HepG2 (cell line): ENCODE results near the gene CTDSP2. TPM values are rescaled to one million over a fixed set of nuclear protein-coding genes. Genes with fewer than 3 reads are reported as not detected.

Experiments
- ATAC-seq: fragments of 200-7000 bp; cut with Tn5 transposase; 3 replicates; pipeline ENCODE4 v1.9.1; 2020; ENCODE audit warnings: mild to moderate bottlenecking, moderate library complexity
- BruUV-seq: library from RNA; stranded (reverse); fragments of 400-500 nt; replicated peaks from 2 replicates; lab custom pipeline; 2021; lab: Mats Ljungman, UMichigan
- CTCF ChIA-PET: fragments of 300-600 bp; formaldehyde crosslinking; extraction: SDS; loops from one replicate; lab custom pipeline; 2021; ENCODE audit warnings: low total read pairs, inconsistent platforms, low intra/inter-chr PET ratio; lab: Yijun Ruan, JAX
- POLR2A ChIA-PET: fragments of 350-600 bp; sonication (Branson Sonifier 250); formaldehyde crosslinking; loops from one replicate; lab custom pipeline; 2020; ENCODE audit warnings: antibody characterized with exemption, inconsistent platforms; lab: Yijun Ruan, JAX
- DNase-seq: peaks from one replicate; pipeline ENCODE4 v3.0.0-alpha.2; 2015; ENCODE audit warnings: low spot score
- FAIRE-seq: peaks from 3 replicates; lab custom pipeline; 2011; peaks lifted over from hg19 to GRCh38; lab: Jason Lieb, UNC
- H2AFZ ChIP-seq: one replicate; pipeline ENCODE4 v1.6.1; 2011; ENCODE audit warnings: low read length, inconsistent platforms
- H3K27ac ChIP-seq: fragments of 300-600 bp; 3 replicates; pipeline ENCODE4 v1.8.0; 2011; ENCODE audit warnings: mixed run types, mild to moderate bottlenecking, mixed read lengths, low read length, inconsistent platforms; ENCODE audit not compliant: insufficient read depth; ENCODE audit errors: extremely low read length
- H3K27me3 ChIP-seq, 2 experiments: fragments of 200-600 bp in 1 of 2; 2 replicates in 1 of 2; 3 replicates in 1 of 2; pipeline versions ENCODE4 v1.6.0 to v1.8.0; 2011; ENCODE audit warnings: low read length in 2 of 2, mild to moderate bottlenecking in 2 of 2, moderate library complexity in 2 of 2, inconsistent platforms in 1 of 2; ENCODE audit not compliant: insufficient read depth in 2 of 2, control insufficient read depth in 1 of 2
- H3K36me3 ChIP-seq, 2 experiments: fragments of 200-600 bp in 1 of 2; replicated peaks in 1 of 2; 2 replicates in 1 of 2; 3 replicates in 1 of 2; pipeline versions ENCODE4 v1.5.1 to v1.8.0; 2011; ENCODE audit warnings: low read length in 2 of 2, inconsistent platforms in 1 of 2; ENCODE audit not compliant: insufficient read depth in 2 of 2, control insufficient read depth in 1 of 2
- H3K4me1 ChIP-seq: 2 replicates; pipeline ENCODE4 v1.5.1; 2012; ENCODE audit warnings: low read length, inconsistent platforms; ENCODE audit not compliant: insufficient read depth
- H3K4me2 ChIP-seq: 2 replicates; pipeline ENCODE4 v1.6.0; 2011; ENCODE audit warnings: low read depth, low read length, inconsistent platforms
- H3K4me3 ChIP-seq, 3 experiments: fragments of 200-600 bp in 1 of 3; sonication (generic), shearing (Covaris generic) in 1 of 3; replicated peaks in 1 of 3; 2 replicates each; pipeline ENCODE4 v1.5.1; 2011 to 2016; ENCODE audit warnings: low read length in 3 of 3, inconsistent platforms in 2 of 3, low read depth in 2 of 3, mild to moderate bottlenecking in 2 of 3, control low read depth in 1 of 3, mixed read lengths in 1 of 3; ENCODE audit not compliant: insufficient read depth in 1 of 3
- H3K79me2 ChIP-seq: one replicate; pipeline ENCODE4 v1.6.1; 2011; ENCODE audit warnings: low read length, inconsistent platforms; ENCODE audit not compliant: insufficient read depth
- H3K9ac ChIP-seq: 2 replicates; pipeline ENCODE4 v1.6.0; 2011; ENCODE audit warnings: mild to moderate bottlenecking, low read depth, low read length, inconsistent platforms; ENCODE audit not compliant: insufficient read depth
- H3K9me3 ChIP-seq: 2 replicates; pipeline ENCODE4 v1.5.1; 2012; ENCODE audit warnings: mild to moderate bottlenecking, low read length
- H4K20me1 ChIP-seq: 2 replicates; pipeline ENCODE4 v1.6.0; 2011; ENCODE audit warnings: inconsistent platforms, mild to moderate bottlenecking, low read length, moderate library complexity; ENCODE audit not compliant: insufficient read depth
- BRCA1 ChIP-seq: sonication (generic); formaldehyde crosslinking; IDR thresholded peaks from 2 replicates; pipeline ENCODE4 v1.4.0; 2020; ENCODE audit warnings: missing genetic modification reagents
- ERF ChIP-seq: IDR thresholded peaks from 2 replicates; pipeline ENCODE4 v1.6.1; 2018; ENCODE audit warnings: missing biosample characterization, missing genetic modification reagents
- FOXA3 ChIP-seq: IDR thresholded peaks from 2 replicates; pipeline ENCODE4 v1.6.1; 2016; ENCODE audit warnings: missing genetic modification reagents, missing compliant biosample characterization
- GMEB2 ChIP-seq: IDR thresholded peaks from 2 replicates; pipeline ENCODE4 v1.6.1; 2016; ENCODE audit warnings: missing biosample characterization, missing genetic modification reagents, low read depth
- MATR3 ChIP-seq: sonication (generic); formaldehyde crosslinking; IDR thresholded peaks from 2 replicates; pipeline ENCODE4 v1.4.0; 2020; ENCODE audit warnings: missing genetic modification reagents
- MIXL1 ChIP-seq: IDR thresholded peaks from 2 replicates; pipeline ENCODE4 v1.6.1; 2016
- MXD1 ChIP-seq: sonication (generic); formaldehyde crosslinking; IDR thresholded peaks from 2 replicates; pipeline ENCODE4 v1.4.0; 2020; ENCODE audit warnings: mild to moderate bottlenecking, missing genetic modification reagents
- NFYB ChIP-seq: sonication (generic); formaldehyde crosslinking; IDR thresholded peaks from 2 replicates; pipeline ENCODE4 v1.4.0; 2020; ENCODE audit warnings: missing genetic modification reagents
- PAX8 ChIP-seq: sonication (generic); formaldehyde crosslinking; IDR thresholded peaks from 2 replicates; pipeline ENCODE4 v1.8.0; 2022; ENCODE audit warnings: mild to moderate bottlenecking, missing genetic modification reagents, borderline replicate concordance
- TFDP2 ChIP-seq: sonication (generic); formaldehyde crosslinking; IDR thresholded peaks from 2 replicates; pipeline ENCODE4 v1.4.0; 2020; ENCODE audit warnings: missing genetic modification reagents
- TRAFD1 ChIP-seq: sonication (generic); formaldehyde crosslinking; IDR thresholded peaks from 2 replicates; pipeline ENCODE4 v1.5.1; 2020; ENCODE audit warnings: missing genetic modification reagents, mild to moderate bottlenecking, borderline replicate concordance
- ZNF317 ChIP-seq: sonication (generic); formaldehyde crosslinking; IDR thresholded peaks from 2 replicates; pipeline ENCODE4 v1.5.0; 2020; ENCODE audit warnings: mild to moderate bottlenecking, missing genetic modification reagents
- WGBS: methylation state at CpG from one replicate; pipeline ENCODE4 v1.1.6; 2017; ENCODE audit warnings: low lambda C conversion rate; 5-methylcytosine and 5-hydroxymethylcytosine counted together
- in situ Hi-C: cut with HindIII; loops from 2 replicates; pipeline ENCODE4 v1.10.0; 2017; ENCODE audit warnings: low pct_unique_long_range_greater_than_20kb; ENCODE audit not compliant: extremely low pct_ligation_motif_present
- intact Hi-C: fragments of 100-400 bp; cut with micrococcal nuclease; formaldehyde crosslinking; loops from one replicate; pipeline ENCODE4 v1.10.0; 2022; ENCODE audit not compliant: unreplicated experiment
- polyA plus RNA-seq, 8 experiments: library from polyadenylated mRNA; depleted of rRNA in 3 of 8; stranded (reverse) in 7 of 8; unstranded in 1 of 8; fragments of >200 nt; fragmentation: Illumina TruSeq in 4 of 8; extraction: Trizol in 4 of 8; gene quantifications; 2 replicates each; pipeline versions ENCODE4 v1.2.1 to v1.2.3, GENCODE V29; 2011 to 2016; ENCODE audit warnings: low read depth in 4 of 8, missing spikeins in 1 of 8, mixed read lengths in 1 of 8; ENCODE audit not compliant: insufficient read depth in 1 of 8
- total RNA-seq, 5 experiments: library from RNA; depleted of rRNA; stranded (reverse); fragments of >200 nt; fragmentation: Illumina TruSeq; extraction: Trizol; gene quantifications; 2 replicates each; pipeline ENCODE4 v1.2.3, GENCODE V29; 2016; ENCODE audit warnings: low read depth in 1 of 5

Gene CTDSP2
- total and polyA plus RNA-seq, 2 of the 13 experiments (the other 11 are each of a cell fraction or from before 2014, with no cell fraction given), result 38.1 to 82.5 TPM

GRCh38 chr12:57811028-57811755, 35.3 kb downstream of the CTDSP2 start (continued):
- TF ChIP-seq TFDP2 (CRISPR knock-in tag) (no peak), TRAFD1 (CRISPR knock-in tag) (no peak), BRCA1 (CRISPR knock-in tag) (no peak), ZNF317 (CRISPR knock-in tag) (no peak), NFYB (no peak), GMEB2 (no peak), PAX8 (CRISPR knock-in tag) (no peak), MIXL1 (CRISPR knock-in tag) (no peak)

- TF ChIP-seq FOXA3 (CRISPR knock-in tag), result no peak
- no peak for TF ChIP-seq MATR3 (CRISPR knock-in tag)
- no peak for TF ChIP-seq ERF (CRISPR knock-in tag)
- no peak for TF ChIP-seq MXD1 (CRISPR knock-in tag)
- DNase-seq, result no peak
- Histone ChIP-seq H4K20me1 (no peaks in the 10 kb centered on the region), H3K36me3 (peaks cover 0 to 3% of the 10 kb centered on the region in 2 experiments; a peak in 2 of 5 replicates), H3K4me2 (no peak overlapping the region), H3K27me3 (no peaks in the 10 kb centered on the region), H3K4me3 (no peak overlapping the region), H3K4me1 (peaks cover 34% of the 10 kb centered on the region), H3K9ac (no peak overlapping the region), H3K79me2 (no peaks in the 10 kb centered on the region), H3K9me3 (no peaks in the 10 kb centered on the region), H3K27ac (no peak overlapping the region), H2AFZ (no peak overlapping the region)
- CTCF ChIA-PET, result no interaction called here
- intact Hi-C loops, result no loop called here
- no peak for FAIRE-seq
- WGBS, result 82% methylated on average over 5 of the region's 5 CpGs
- POLR2A ChIA-PET, result no interaction called here
- in situ Hi-C loops, result no loop called here
- BruUV-seq, result no TSS peak
- ATAC-seq, result no peak
Observed at GRCh38 chr12:57810450-57810849, 36.1 kb downstream of the CTDSP2 start.
